Caco-2 (cell line): ENCODE results near the gene BTBD17. TPM values are rescaled to one million over a fixed set of nuclear protein-coding genes. Genes with fewer than 3 reads are reported as not detected.

Experiments
- BruUV-seq: library from RNA; stranded (reverse); fragments of 400-500 nt; replicated peaks from 2 replicates; lab custom pipeline; 2021; lab: Mats Ljungman, UMichigan
- CTCF ChIA-PET: fragments of 300-600 bp; sonication (Branson Sonifier 250); formaldehyde crosslinking; loops from one replicate; lab custom pipeline; 2022; ENCODE audit warnings: antibody characterized with exemption; lab: Charles Lee
- POLR2A ChIA-PET: fragments of 300-600 bp; sonication (Branson Sonifier 250); formaldehyde crosslinking; loops from one replicate; lab custom pipeline; 2022; ENCODE audit warnings: antibody characterized with exemption; lab: Charles Lee
- DNase-seq, 2 experiments: peaks; one replicate each; pipeline versions ENCODE4 v3.0.0 to v3.0.0-alpha.2; 2020 to 2022
- H3K27me3 ChIP-seq: replicated peaks from 2 replicates; pipeline ENCODE4 v1.6.0; 2011; ENCODE audit warnings: low read length; ENCODE audit not compliant: control insufficient read depth, insufficient read depth
- H3K36me3 ChIP-seq: 2 replicates; pipeline ENCODE4 v1.5.1; 2011; ENCODE audit warnings: low read length; ENCODE audit not compliant: control insufficient read depth, insufficient read depth
- H3K4me1 ChIP-seq: fragments of 250-450 bp; sonication (Bioruptor Pico); 2 replicates; pipeline ENCODE4 v1.5.1; 2020; ENCODE audit warnings: mild to moderate bottlenecking
- H3K4me3 ChIP-seq: 2 replicates; pipeline ENCODE4 v1.5.1; 2011; ENCODE audit warnings: low read depth, mild to moderate bottlenecking, control low read depth, low read length
- H3K9me3 ChIP-seq: fragments of 250-450 bp; sonication (Bioruptor Pico); 2 replicates; pipeline ENCODE4 v1.5.1; 2020; ENCODE audit warnings: mild to moderate bottlenecking, moderate library complexity
- H3K27ac Mint-ChIP-seq: one replicate; pipeline ENCODE4 v1.8.0; 2022; ENCODE audit warnings: mixed read lengths; ENCODE audit not compliant: unreplicated experiment
- H3K27me3 Mint-ChIP-seq: one replicate; pipeline ENCODE4 v1.8.0; 2022; ENCODE audit warnings: mixed read lengths; ENCODE audit not compliant: insufficient read depth, unreplicated experiment
- H3K36me3 Mint-ChIP-seq: one replicate; pipeline ENCODE4 v1.8.0; 2022; ENCODE audit warnings: mild to moderate bottlenecking, mixed read lengths; ENCODE audit not compliant: insufficient read depth, unreplicated experiment
- H3K4me1 Mint-ChIP-seq: one replicate; pipeline ENCODE4 v1.8.0; 2022; ENCODE audit warnings: low read depth, mixed read lengths; ENCODE audit not compliant: unreplicated experiment
- H3K4me3 Mint-ChIP-seq: one replicate; pipeline ENCODE4 v1.8.0; 2022; ENCODE audit warnings: mild to moderate bottlenecking, moderate library complexity, mixed read lengths; ENCODE audit not compliant: unreplicated experiment
- H3K9me3 Mint-ChIP-seq: one replicate; pipeline ENCODE4 v1.8.0; 2022; ENCODE audit warnings: mixed read lengths; ENCODE audit not compliant: unreplicated experiment
- intact Hi-C: fragments of 100-400 bp; cut with micrococcal nuclease; formaldehyde crosslinking; loops from one replicate; pipeline ENCODE4 v1.10.0; 2022; ENCODE audit not compliant: unreplicated experiment
- total RNA-seq: library from RNA; stranded (reverse); gene quantifications from 2 replicates; pipeline ENCODE4 v1.2.3, GENCODE V29; 2022
- TF ChIP-seq, protein P1 (sequence below), 2 experiments: fragments of 200-600 bp in 1 of 2; IDR thresholded peaks; 1 replicate in 1 of 2; 2 replicates in 1 of 2; pipeline versions ENCODE4 v1.5.1 to v1.8.0; 2011 to 2022; ENCODE audit warnings: antibody characterized with exemption in 1 of 2, control low read depth in 1 of 2, inconsistent platforms in 1 of 2, low read depth in 1 of 2, low read length in 1 of 2, mild to moderate bottlenecking in 1 of 2, moderate library complexity in 1 of 2; ENCODE audit not compliant: insufficient read depth in 1 of 2, severe bottlenecking in 1 of 2, unreplicated experiment in 1 of 2

The BTBD17 gene
- total RNA-seq, 1 experiment from 2014 or later: not detected

GRCh38 chr17:74404789-74405188, 43.1 kb upstream of the BTBD17 start:
- Mint-ChIP-seq H3K36me3 (no peaks in the 10 kb centered on the region), H3K4me3 (no peak overlapping the region)

DNA sequence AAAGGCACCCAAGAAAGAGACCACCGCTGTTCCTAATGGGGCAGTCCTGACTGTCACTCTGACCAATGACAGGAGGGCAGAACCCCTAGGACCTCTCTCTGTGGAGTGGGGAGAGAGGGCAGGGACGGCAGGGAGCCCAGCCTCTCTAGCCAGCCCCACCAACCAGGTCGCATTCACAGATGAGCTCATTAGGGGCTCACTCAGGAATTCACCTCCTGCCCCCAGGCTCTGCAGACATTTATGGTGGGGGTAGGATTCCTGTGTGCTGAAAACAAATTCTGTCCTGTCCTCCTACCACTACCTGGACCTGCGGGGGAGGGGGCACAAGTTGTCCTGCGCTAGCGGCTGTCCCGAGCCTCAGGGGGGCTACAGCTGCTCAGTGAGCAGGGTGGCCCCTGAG, 42.5 kb upstream of the BTBD17 start:
- POLR2A ChIA-PET: no interaction called here

More at GRCh38 chr17:74404789-74405188, 43.1 kb upstream of the BTBD17 start:
- CTCF ChIA-PET: no interaction called here
- Histone ChIP-seq H3K4me3 (no peak overlapping the region), H3K27me3 (no peaks in the 10 kb centered on the region), H3K9me3 (no peaks in the 10 kb centered on the region), H3K36me3 (no peaks in the 10 kb centered on the region), H3K4me1 (0 out of 2 replicates have a peak, but pooled peaks cover under 1% of the 10 kb centered on the region)
- Mint-ChIP-seq H3K4me1 (peaks cover 6% of the 10 kb centered on the region), H3K9me3 (no peaks in the 10 kb centered on the region), H3K27ac (no peak overlapping the region), H3K27me3 (no peaks in the 10 kb centered on the region)
- intact Hi-C loops: no loop called here
- no TSS peak for BruUV-seq
- POLR2A ChIA-PET: no interaction called here
- DNase-seq: no peak
- TF ChIP-seq, protein P1, sequence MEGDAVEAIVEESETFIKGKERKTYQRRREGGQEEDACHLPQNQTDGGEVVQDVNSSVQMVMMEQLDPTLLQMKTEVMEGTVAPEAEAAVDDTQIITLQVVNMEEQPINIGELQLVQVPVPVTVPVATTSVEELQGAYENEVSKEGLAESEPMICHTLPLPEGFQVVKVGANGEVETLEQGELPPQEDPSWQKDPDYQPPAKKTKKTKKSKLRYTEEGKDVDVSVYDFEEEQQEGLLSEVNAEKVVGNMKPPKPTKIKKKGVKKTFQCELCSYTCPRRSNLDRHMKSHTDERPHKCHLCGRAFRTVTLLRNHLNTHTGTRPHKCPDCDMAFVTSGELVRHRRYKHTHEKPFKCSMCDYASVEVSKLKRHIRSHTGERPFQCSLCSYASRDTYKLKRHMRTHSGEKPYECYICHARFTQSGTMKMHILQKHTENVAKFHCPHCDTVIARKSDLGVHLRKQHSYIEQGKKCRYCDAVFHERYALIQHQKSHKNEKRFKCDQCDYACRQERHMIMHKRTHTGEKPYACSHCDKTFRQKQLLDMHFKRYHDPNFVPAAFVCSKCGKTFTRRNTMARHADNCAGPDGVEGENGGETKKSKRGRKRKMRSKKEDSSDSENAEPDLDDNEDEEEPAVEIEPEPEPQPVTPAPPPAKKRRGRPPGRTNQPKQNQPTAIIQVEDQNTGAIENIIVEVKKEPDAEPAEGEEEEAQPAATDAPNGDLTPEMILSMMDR (IDR thresholded peaks at IDR 0.05; ENCODE audit: insufficient read depth in 1 of 2, low read depth in 1 of 2, low read length in 1 of 2, severe bottlenecking in 1 of 2, unreplicated experiment in 1 of 2): no peak

GRCh38 chr17:74403512-74404137, 42.0 kb upstream of the BTBD17 start:
- TF ChIP-seq, protein P1 (IDR thresholded peaks at IDR 0.05; ENCODE audit: insufficient read depth in 1 of 2, low read depth in 1 of 2, low read length in 1 of 2, severe bottlenecking in 1 of 2, unreplicated experiment in 1 of 2): no peak
- Mint-ChIP-seq H3K27ac (no peak overlapping the region), H3K27me3 (no peaks in the 10 kb centered on the region), H3K4me1 (peaks cover 6% of the 10 kb centered on the region), H3K36me3 (no peaks in the 10 kb centered on the region), H3K4me3 (no peak overlapping the region), H3K9me3 (no peaks in the 10 kb centered on the region)
- H3K36me3 ChIP-seq: no peaks in the 10 kb centered on the region
- ChIA-PET CTCF (no interaction called here), POLR2A (no interaction called here)
- intact Hi-C loops: no loop called here
- H3K4me1 ChIP-seq: no peaks in the 10 kb centered on the region
- H3K4me3 ChIP-seq: no peak overlapping the region
- no peaks in the 10 kb centered on the region for H3K9me3 ChIP-seq
- BruUV-seq: no TSS peak
- no peak for DNase-seq
- H3K27me3 ChIP-seq: no peaks in the 10 kb centered on the region

More for the DNA sequence above, 42.5 kb upstream of the BTBD17 start:
- no peaks in the 10 kb centered on the region for H3K9me3 Mint-ChIP-seq
- no peak overlapping the region for H3K27ac Mint-ChIP-seq
- DNase-seq: no peak
- no peaks in the 10 kb centered on the region for H3K36me3 ChIP-seq
- H3K4me1 ChIP-seq: no peaks in the 10 kb centered on the region
- no peaks in the 10 kb centered on the region for H3K9me3 ChIP-seq
- TF ChIP-seq, protein P1 (IDR thresholded peaks at IDR 0.05; ENCODE audit: insufficient read depth in 1 of 2, low read depth in 1 of 2, low read length in 1 of 2, severe bottlenecking in 1 of 2, unreplicated experiment in 1 of 2): no peak
- no peak overlapping the region for H3K4me3 Mint-ChIP-seq
- CTCF ChIA-PET: no interaction called here
- intact Hi-C loops: no loop called here
- no peaks in the 10 kb centered on the region for H3K27me3 ChIP-seq
- no TSS peak for BruUV-seq
- H3K4me1 Mint-ChIP-seq: peaks cover 6% of the 10 kb centered on the region
- no peak overlapping the region for H3K4me3 ChIP-seq
- no peaks in the 10 kb centered on the region for H3K27me3 Mint-ChIP-seq
- no peaks in the 10 kb centered on the region for H3K36me3 Mint-ChIP-seq
